Stimulated activated CD4-positive, alpha-beta T cell treated with anti-CD3 and anti-CD28 coated beads, Interleukin-12 subunit alpha, Interleukin-12 subunit beta, amount 100 ng/mL, for 24 hours (primary cell): ENCODE measurements around the gene PCCA.
"Not testable (repeated sequence)": the region's sequence is repeated elsewhere in the genome, so short reads cannot be mapped to it uniquely, and the experiment has no call there.

ENCODE experiments used
- DNase-seq, 2 experiments: peaks; one replicate each; pipeline ENCODE4 v3.0.0-alpha.2; 2020; ENCODE audit warnings: low read depth in 2 of 2

Gene PCCA

DNA sequence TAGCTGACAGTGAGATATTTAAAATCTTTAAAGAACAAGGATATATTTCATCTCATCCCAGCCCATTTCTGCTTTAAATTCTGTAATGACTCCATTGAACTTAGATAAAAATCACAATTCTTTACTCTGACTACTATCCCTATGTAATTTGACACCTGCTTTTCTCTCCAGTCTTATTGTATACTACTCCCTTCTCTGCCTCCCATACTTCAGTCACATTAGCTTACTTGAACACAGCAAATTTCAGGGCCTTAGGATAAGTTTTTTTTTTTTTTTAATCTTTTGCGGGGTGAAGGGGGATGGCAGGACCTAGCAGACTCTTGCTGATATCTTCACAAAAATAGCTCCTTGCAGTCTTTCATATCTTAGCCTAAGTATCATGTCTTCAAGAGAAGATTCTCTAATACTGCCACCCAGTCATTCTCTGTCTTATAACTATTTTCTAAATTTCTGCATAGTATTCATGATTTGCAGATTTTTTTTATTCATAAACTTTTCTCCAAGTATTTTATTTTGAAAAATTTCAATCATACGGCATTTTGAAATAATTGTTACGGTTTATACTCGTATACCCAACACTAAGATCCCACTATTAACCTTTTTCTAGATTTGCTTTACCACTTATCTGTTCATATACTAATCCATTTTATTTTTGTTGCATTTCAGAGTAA is 151.4 kb downstream of the PCCA start:
- no peak for DNase-seq

- DNase-seq, result no peak
Observed at GRCh38 chr13:100244431-100244830, 155.5 kb downstream of the PCCA start.

GRCh38 chr13:100245104-100245503 is 156.2 kb downstream of the PCCA start:
- DNase-seq, result no peak

DNA sequence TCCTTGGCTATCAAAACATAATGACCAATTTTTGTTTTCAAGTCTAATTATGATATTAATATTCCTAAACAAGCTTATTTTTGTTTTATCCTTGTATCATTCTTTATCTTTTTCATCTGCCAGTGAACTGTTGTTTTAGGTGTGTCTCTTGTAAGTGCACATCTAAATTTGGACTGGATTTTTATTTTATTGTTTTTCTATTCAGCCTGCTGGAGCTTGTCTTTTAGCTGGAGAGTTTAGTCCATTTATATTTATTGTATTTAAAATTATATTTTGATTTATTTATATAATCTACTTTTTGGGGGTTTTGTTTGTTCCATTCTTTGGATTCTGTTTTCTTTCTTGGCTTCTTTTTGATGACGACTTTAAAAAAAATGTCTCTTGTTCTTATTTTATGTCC is 159.0 kb downstream of the PCCA start:
- DNase-seq, result no peak

DNA sequence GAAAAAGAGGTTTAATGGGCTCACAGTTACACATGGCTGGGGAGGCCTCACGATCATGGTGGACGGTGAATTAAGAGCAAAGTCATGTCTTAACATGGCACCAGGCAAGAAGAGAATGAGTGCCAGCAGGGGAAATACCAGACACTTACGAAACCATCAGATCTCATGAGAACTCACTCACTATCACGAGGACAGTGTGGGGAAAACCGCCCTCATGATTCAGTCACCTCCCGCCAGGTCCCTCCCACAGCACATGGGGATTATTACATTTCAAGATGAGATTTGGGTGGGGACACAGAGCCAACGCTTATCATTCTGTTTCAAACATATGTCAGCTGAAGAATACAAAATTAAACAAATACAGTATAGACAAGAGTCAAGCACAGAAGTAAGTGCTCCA is 165.1 kb downstream of the PCCA start:
- DNase-seq, result no peak

GRCh38 chr13:100262404-100262803 is 173.5 kb downstream of the PCCA start:
- no peak for DNase-seq

DNA sequence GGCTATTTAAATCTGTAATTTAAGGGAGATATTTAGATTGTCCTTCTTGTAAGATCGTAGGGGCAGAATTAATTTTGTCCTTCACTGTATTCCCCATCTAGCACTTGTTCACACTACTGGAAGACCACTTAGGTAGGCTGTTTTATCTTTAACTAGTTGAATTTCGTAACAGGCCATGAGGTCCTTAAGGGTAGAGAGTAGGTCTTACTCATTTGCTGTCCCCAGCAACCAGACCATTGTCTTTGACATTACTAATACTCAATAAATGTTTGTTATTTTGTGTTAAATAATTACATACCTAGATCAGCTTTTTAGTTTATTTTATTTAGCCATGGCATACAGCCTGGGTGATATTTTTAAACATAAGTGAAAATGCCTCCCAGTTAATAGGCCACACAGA is 177.1 kb downstream of the PCCA start:
- DNase-seq, result no peak

DNA sequence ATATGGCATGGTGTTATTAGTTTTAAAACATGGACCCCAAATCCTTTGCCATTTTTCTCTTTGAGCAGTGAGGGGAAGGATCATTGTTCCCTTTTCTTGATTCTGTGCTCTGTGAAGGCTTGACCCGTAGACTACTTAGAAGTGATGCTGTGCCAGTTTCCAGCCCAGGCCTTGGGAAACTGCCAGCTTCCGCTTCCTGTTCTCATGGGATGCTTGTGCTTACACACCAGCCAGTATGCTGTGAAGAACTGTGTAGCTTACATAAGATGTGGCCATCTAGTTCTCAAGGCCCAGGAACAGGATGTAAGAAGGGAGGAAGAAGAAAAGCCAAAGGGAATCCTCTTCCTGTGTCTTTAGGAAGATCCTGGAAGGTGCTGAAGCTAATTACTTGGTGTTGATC is 180.9 kb downstream of the PCCA start:
- DNase-seq, result no peak

- no peak for DNase-seq
Observed at GRCh38 chr13:100273138-100273537, 184.2 kb downstream of the PCCA start.

DNA sequence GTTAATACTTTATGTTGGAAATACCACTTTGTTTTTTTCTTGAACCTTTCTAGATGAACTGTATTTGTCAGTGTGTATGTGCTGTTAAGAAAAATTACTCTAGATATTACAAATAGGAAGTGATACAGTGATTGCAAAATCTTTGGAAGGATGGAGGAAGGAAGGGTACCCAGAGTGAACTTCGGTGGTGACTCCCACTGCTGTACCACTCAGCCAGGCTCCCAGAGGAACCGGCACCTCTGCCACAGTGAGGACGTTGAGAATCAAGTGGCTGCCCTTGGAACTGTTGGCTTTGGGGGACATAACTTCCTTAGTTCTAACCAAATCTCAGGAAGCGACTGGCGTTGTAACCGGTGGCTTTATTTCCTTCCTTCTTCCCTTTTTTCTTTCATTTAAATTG is 184.7 kb downstream of the PCCA start:
- DNase-seq, result no peak

DNA sequence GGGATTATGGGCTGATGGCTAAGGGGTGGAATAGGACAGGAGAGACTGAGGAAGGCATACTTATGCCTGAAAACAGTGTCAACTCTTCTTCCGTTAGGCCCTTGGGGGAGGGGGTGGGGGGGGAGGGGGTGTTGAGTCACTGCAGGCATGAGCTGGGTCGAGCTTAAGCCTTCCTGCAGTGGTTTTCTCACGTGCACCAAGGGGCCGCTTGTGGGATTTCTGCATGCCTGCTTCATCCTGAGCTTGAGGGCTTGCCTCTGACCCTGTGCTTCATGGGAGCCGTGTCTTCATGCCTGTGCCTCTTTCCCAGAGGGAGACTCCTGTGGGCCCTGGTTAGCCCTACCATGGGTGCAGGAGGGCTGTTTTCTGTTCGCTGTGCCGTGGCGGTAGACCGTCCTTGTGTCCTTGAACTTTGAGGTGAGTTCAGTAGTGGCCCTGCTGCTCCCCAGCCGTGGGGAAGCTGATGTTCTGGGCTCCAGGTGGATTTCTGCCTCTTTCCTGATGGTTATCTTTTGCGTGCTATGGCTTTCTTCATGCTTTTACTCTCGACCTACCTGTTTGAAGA is 186.1 kb downstream of the PCCA start:
- no peak for DNase-seq

GRCh38 chr13:100275746-100276145 is 186.9 kb downstream of the PCCA start:
- no peak for DNase-seq

DNA sequence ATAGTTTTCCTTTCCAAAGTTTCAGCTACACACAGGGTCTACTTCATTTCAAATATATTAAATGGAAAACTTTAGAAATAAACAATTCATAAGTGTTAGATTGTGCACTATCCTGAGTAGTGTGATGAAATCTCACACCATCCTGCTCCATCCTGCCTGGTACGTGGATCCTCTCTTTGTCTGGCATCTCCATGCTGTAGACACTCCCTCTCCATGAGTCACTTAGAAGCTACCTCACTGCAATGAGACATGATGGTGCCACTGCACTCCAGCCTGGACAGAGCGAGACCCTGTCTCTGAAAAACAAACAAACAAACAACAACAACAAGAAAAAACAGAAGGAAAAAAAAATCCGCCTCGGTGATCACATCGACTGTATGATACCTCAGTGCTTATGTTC is 191.8 kb downstream of the PCCA start:
- no peak for DNase-seq

GRCh38 chr13:100282306-100282705 is 193.4 kb downstream of the PCCA start:
- not testable (repeated sequence) for DNase-seq

GRCh38 chr13:100290165-100290801 is 201.4 kb downstream of the PCCA start:
- DNase-seq, result no peak

DNA sequence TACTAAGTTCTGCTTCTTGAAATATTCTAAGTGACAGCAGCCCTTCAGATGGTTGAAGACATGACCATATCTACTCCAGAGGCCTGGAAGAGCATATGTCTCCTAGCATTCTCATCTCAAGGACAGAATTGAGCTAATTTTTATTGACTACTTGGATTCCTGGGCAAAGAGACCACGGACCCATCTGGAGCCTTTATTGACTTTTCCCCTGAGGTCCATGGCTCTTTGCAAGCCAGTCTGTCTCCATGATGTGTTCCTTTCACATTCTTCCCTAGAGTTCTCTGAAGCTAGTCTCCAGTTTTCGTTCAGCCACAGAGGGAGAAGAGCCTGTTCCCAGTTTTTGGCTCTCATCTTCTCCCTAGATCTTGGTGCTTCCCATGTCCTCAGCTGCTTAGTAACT is 202.7 kb downstream of the PCCA start:
- DNase-seq, result no peak

GRCh38 chr13:100297413-100297812 is 208.5 kb downstream of the PCCA start:
- DNase-seq, result no peak

GRCh38 chr13:100298116-100298681 is 209.3 kb downstream of the PCCA start:
- DNase-seq, result no peak

GRCh38 chr13:100298691-100299090 is 209.8 kb downstream of the PCCA start:
- DNase-seq, result no peak

DNA sequence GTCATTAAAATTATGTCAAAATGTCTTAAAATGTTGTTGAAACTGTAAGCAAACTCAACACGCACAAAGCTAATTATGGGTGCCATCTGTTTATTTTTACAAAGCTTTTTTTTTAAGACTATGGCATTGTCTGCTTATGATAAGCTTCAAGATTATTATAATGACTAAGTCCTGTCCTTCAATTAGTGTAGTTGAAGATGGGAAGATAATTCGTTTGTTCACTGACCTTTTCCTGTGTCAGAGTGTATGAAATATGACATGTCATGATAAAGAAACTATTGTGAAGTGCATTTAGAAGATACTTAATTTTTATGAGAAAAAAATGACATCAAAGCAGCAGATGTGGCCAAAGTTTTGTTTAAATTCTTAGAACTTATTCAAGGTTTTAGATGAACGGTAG is 211.3 kb downstream of the PCCA start:
- no peak for DNase-seq

GRCh38 chr13:100300708-100301107 is 211.8 kb downstream of the PCCA start:
- no peak for DNase-seq

GRCh38 chr13:100301418-100301817 is 212.5 kb downstream of the PCCA start:
- no peak for DNase-seq

DNA sequence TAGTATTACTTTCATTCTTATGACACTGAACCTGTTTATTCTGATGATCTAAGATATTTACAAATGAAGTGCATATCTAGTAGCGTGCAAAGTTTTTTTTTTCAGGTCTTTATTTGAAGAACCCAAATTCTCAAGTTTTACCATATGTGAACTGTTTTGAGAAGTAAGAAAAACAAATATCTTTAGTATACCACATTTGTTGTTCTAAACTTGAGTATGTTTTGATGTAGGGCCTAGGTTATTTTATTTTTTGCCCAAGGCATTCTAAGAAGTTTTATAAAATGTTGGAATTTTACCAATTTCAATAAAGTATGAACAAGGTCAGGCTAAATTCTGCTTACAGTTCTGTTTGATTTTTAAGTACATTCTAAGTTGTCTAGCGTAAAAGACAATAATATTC is 213.5 kb downstream of the PCCA start:
- no peak for DNase-seq
